GM23248 (cell line): Measurements from ENCODE around the gene CCDC88C.

Experiments used
- EZH2 ChIP-seq: fragments of 200-600 bp; sonication (generic); IDR thresholded peaks from 2 replicates; pipeline ENCODE4 v1.6.1; 2018; ENCODE audit warnings: antibody characterized with exemption, mild to moderate bottlenecking; ENCODE audit not compliant: insufficient read depth, poor library complexity, severe bottlenecking
- EZH2phosphoT487 ChIP-seq: fragments of 200-600 bp; sonication (generic); IDR thresholded peaks from 2 replicates; pipeline ENCODE4 v1.6.1; 2018; ENCODE audit warnings: antibody characterized with exemption, moderate library complexity, mild to moderate bottlenecking, low read depth; ENCODE audit not compliant: insufficient read depth

DNA sequence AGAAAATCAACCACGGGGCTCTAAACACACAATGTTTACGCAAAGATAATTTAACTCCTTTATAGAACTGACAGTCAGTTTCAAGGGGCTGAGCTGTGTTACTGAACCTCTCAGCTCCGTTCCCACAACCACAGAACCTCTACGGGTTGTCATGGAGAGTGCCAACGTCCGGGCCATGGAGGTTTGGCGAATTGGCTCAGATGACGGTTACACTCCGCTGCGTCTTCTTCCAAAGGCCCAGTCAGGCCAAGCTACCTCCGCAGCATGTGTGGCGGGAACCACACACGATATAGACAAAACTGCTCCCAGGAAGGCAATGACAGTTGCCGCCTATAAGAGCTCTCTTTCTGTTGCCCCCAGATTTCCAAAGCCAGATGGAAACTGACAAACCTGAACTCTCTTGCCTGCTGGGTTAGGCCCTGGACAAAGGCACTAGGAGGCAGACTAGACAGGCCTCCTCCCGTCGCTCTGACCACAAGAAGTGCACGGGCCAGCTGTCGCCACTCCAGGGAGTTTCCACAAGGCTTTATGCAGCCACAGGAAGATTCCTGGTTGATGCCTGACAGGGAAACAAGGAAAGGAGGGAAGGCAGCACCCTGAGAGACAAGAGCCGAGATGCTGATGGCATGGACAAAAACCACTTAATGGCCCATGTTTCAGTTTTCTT lies 30.3 kb downstream of the CCDC88C start:
- no peak for TF ChIP-seq EZH2
- TF ChIP-seq EZH2phosphoT487, result no peak
